Measurements from ENCODE around the gene C3. TPM values are rescaled to one million over a fixed set of nuclear protein-coding genes. Genes with fewer than 3 reads are reported as not detected.

Gene C3
- total and polyA plus RNA-seq, 2 of the 13 experiments (the other 11 are each of a cell fraction or from before 2014, with no cell fraction given) = 1,455 to 6,272 TPM

DNA sequence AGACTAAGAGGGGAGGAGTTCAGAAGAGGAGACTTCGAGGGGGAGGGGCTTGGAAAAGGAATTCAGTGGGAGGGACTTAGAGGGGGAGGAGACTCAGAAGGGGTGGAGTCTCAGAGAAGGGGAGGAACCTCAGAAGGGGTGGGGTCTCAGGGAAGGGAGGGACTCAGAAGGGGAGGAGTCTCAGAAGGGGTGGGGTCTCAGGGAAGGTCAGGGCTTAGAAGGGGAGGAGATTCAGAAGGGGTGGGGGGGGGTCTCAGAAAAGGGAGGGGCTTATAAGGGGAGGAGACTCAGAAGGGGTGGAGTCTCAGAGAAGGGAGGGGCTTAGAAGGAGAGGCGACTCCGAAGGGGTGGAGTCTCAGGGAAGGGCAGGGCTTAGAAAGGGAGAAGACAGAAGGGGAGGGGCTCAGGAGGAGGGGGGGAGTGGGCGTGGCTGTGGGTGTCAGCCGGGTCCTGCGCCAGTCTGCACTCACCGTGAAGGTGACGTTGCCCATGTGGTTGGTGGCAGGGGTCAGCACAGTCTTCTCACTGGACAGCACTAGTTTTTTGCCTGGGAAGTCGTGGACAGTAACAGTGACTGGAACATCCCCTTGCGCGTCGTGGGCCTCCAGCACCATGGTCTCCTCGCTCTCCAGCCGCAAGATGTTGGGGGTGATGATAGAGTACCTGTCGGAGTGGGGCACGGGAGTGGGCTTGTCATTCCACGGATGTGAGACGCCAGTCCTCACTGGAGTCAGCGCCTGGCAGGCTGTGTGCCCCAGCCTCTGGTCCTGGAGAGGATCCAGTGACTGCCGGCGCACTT, 1.5 kb downstream of the C3 start (continued):
- TF ChIP-seq, protein P1, sequence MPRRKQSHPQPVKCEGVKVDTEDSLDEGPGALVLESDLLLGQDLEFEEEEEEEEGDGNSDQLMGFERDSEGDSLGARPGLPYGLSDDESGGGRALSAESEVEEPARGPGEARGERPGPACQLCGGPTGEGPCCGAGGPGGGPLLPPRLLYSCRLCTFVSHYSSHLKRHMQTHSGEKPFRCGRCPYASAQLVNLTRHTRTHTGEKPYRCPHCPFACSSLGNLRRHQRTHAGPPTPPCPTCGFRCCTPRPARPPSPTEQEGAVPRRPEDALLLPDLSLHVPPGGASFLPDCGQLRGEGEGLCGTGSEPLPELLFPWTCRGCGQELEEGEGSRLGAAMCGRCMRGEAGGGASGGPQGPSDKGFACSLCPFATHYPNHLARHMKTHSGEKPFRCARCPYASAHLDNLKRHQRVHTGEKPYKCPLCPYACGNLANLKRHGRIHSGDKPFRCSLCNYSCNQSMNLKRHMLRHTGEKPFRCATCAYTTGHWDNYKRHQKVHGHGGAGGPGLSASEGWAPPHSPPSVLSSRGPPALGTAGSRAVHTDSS (CRISPR knock-in tag; conservative IDR thresholded peaks at IDR 0.05) = no peak
- no peak for TF ChIP-seq TCF7 (IDR thresholded peaks at IDR 0.05; ENCODE audit: low read depth)
- no peak for TF ChIP-seq SOX6 (IDR thresholded peaks at IDR 0.05)
- TF ChIP-seq SOX6 (CRISPR knock-in tag; IDR thresholded peaks at IDR 0.05) = peak; percentile 9; the same call in 1 of the 2 replicates
- TF ChIP-seq, protein P2, sequence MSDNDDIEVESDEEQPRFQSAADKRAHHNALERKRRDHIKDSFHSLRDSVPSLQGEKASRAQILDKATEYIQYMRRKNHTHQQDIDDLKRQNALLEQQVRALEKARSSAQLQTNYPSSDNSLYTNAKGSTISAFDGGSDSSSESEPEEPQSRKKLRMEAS (IDR thresholded peaks at IDR 0.05) = peak; percentile 74
- TF ChIP-seq, protein P3, sequence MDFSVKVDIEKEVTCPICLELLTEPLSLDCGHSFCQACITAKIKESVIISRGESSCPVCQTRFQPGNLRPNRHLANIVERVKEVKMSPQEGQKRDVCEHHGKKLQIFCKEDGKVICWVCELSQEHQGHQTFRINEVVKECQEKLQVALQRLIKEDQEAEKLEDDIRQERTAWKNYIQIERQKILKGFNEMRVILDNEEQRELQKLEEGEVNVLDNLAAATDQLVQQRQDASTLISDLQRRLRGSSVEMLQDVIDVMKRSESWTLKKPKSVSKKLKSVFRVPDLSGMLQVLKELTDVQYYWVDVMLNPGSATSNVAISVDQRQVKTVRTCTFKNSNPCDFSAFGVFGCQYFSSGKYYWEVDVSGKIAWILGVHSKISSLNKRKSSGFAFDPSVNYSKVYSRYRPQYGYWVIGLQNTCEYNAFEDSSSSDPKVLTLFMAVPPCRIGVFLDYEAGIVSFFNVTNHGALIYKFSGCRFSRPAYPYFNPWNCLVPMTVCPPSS (IDR thresholded peaks at IDR 0.05) = no peak
- TF ChIP-seq BCLAF1 (IDR thresholded peaks at IDR 0.05) = no peak
- TF ChIP-seq KMT2A (CRISPR knock-in tag; IDR thresholded peaks at IDR 0.05) = peak; percentile 32; the same call in 1 of the 2 replicates
- no peak for TF ChIP-seq GTF2F1 (IDR thresholded peaks at IDR 0.05; ENCODE audit: low read length)
- peak; percentile 63; the same call in 1 of the 2 replicates for TF ChIP-seq ERF (CRISPR knock-in tag; IDR thresholded peaks at IDR 0.05)
- TF ChIP-seq NR2F1 (CRISPR knock-in tag; IDR thresholded peaks at IDR 0.05) = no peak
- TF ChIP-seq ZNF333 (CRISPR knock-in tag; IDR thresholded peaks at IDR 0.05; ENCODE audit: borderline replicate concordance) = no peak
- TF ChIP-seq RBM39 (IDR thresholded peaks at IDR 0.05; ENCODE audit: low read depth, low read length, poor library complexity, severe bottlenecking) = peak; percentile 41
- no peak for TF ChIP-seq JUNB (CRISPR knock-in tag; IDR thresholded peaks at IDR 0.05; ENCODE audit: borderline replicate concordance)
- TF ChIP-seq, protein P4, sequence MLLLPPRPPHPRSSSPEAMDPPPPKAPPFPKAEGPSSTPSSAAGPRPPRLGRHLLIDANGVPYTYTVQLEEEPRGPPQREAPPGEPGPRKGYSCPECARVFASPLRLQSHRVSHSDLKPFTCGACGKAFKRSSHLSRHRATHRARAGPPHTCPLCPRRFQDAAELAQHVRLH (CRISPR knock-in tag; IDR thresholded peaks at IDR 0.05; ENCODE audit: borderline replicate concordance, low read depth) = peak; percentile 17; the same call in 1 of the 2 replicates
- no peak for TF ChIP-seq GATA4 (IDR thresholded peaks at IDR 0.05; ENCODE audit: borderline replicate concordance, low read depth)
- no peak for TF ChIP-seq CENPBD1 (CRISPR knock-in tag; IDR thresholded peaks at IDR 0.05; ENCODE audit: borderline replicate concordance, low read depth)
- no peak for TF ChIP-seq DNMT3B (CRISPR knock-in tag; conservative IDR thresholded peaks at IDR 0.05)
- no peak for TF ChIP-seq TOE1 (CRISPR knock-in tag; IDR thresholded peaks at IDR 0.05)
- no peak for TF ChIP-seq XBP1 (CRISPR knock-in tag; IDR thresholded peaks at IDR 0.05)
- TF ChIP-seq, protein P5, sequence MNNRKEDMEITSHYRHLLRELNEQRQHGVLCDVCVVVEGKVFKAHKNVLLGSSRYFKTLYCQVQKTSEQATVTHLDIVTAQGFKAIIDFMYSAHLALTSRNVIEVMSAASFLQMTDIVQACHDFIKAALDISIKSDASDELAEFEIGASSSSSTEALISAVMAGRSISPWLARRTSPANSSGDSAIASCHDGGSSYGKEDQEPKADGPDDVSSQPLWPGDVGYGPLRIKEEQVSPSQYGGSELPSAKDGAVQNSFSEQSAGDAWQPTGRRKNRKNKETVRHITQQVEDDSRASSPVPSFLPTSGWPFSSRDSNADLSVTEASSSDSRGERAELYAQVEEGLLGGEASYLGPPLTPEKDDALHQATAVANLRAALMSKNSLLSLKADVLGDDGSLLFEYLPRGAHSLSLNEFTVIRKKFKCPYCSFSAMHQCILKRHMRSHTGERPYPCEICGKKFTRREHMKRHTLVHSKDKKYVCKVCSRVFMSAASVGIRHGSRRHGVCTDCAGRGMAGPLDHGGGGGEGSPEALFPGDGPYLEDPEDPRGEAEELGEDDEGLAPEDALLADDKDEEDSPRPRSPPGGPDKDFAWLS (CRISPR knock-in tag; IDR thresholded peaks at IDR 0.05; ENCODE audit: borderline replicate concordance) = no peak
- TF ChIP-seq SSRP1 (CRISPR knock-in tag; IDR thresholded peaks at IDR 0.05) = peak; percentile 91; the same call in 1 of the 2 replicates
